Gastrocnemius medialis (tissue), 4 donors: ENCODE measurements around the gene SESN2.

Experiments used
- CTCF ChIP-seq, 5 experiments: fragments of 450-650 bp in 3 of 5; fragments of 200-600 bp in 2 of 5; sonication (generic) in 2 of 5; IDR thresholded peaks in 4 of 5; conservative IDR thresholded peaks in 1 of 5; 1 replicate in 4 of 5; 2 replicates in 1 of 5; pipeline ENCODE4 v1.5.1; 2016 to 2019; ENCODE audit warnings: antibody characterized with exemption in 5 of 5, mild to moderate bottlenecking in 3 of 5, moderate library complexity in 3 of 5
- POLR2A ChIP-seq, 2 donors: fragments of 450-650 bp; IDR thresholded peaks; one replicate each; pipeline ENCODE4 v1.6.1; 2017; ENCODE audit warnings: antibody characterized with exemption in 2 of 2, mild to moderate bottlenecking in 2 of 2, moderate library complexity in 2 of 2

DNA sequence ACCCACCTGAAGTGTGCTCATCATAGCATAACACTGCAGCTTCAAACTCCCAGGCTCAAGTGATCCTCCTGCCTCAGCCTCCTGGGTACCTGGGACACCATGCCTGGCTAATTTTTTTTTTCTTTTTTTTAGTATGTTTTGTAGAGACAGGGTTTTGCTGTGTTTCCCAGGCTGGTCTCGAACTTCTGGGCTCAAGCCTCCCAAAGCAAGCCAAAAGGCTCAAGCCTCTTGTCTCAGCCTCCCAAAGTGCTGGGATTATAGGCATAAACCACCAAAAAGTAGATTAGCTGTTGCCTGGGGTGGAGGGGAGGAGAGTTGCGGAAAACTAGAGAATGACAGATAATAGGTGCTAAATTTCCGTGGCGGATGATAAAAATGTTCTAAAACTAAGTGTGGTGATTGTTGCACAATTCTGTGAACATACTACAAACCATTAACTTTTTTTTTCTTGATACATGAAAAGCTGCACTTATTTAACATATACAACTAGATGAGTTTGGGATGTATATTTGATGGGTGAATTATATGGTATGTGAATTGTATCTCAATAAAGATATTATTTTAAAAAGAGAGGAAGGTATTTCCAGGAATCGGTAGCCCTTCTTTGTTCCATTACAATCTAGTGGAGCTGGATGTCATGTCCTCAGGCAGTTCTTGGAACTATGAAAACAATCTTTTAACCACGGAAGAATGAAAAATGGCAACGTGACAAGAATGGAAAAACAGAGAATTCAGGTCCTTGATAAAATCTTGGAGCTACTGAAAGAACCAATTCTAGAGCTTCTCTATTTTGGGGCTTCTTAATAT lies 42.3 kb downstream of the SESN2 start:
- no peak for TF ChIP-seq CTCF (IDR thresholded peaks at IDR 0.05 in 4 of 5, conservative IDR thresholded peaks at IDR 0.05 in 1 of 5)
- TF ChIP-seq POLR2A (IDR thresholded peaks at IDR 0.05): no peak
